HG02763 (cell line): ENCODE measurements around the gene KXD1.
"Not testable (repeated sequence)": the region's sequence is repeated elsewhere in the genome, so short reads cannot be mapped to it uniquely, and the experiment has no call there.

Experiments
- ATAC-seq: cut with Tn5 transposase; IDR thresholded peaks from one replicate; pipeline ENCODE4 v1.9.1; 2021; ENCODE audit warnings: mild to moderate bottlenecking, moderate library complexity; ENCODE audit not compliant: unreplicated experiment

The KXD1 gene

GRCh38 chr19:18599485-18599884 is 41.8 kb downstream of the KXD1 start:
- ATAC-seq = no peak

GRCh38 chr19:18600692-18601397 is 43.2 kb downstream of the KXD1 start:
- not testable (repeated sequence) for ATAC-seq

- no peak for ATAC-seq
Measured at GRCh38 chr19:18601875-18602274, 44.2 kb downstream of the KXD1 start.

- no peak for ATAC-seq
Measured at GRCh38 chr19:18603255-18603957, 45.7 kb downstream of the KXD1 start.

GRCh38 chr19:18603958-18604819 is 46.5 kb downstream of the KXD1 start:
- ATAC-seq = no peak

DNA sequence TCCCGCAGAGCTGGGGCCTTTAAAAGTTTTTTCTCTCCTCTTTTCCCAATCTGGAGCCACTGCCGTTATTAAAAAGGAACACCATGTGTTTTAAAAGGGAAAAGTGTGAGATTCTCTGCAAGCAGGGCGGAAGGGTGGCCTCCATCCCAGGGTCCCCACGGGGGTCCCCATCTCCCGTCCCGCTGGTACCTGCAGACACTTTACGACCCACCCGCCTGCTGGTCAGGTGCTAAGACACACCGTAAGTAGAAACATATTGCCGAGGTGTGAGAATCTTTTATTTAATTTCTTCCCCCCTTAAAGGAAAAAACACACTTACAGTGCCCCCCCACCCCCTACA is 47.1 kb downstream of the KXD1 start:
- no peak for ATAC-seq

GRCh38 chr19:18605196-18605545 is 47.5 kb downstream of the KXD1 start:
- no peak for ATAC-seq

- no peak for ATAC-seq
Measured at GRCh38 chr19:18605546-18606280, 48.0 kb downstream of the KXD1 start.

GRCh38 chr19:18606281-18607225 is 48.9 kb downstream of the KXD1 start, which contains the start of gene CRLF1:
CRLF1 (minus strand) TSS chr19:18606799; CDS start chr19:18606656, 143 bp downstream.
- ATAC-seq = no peak

GRCh38 chr19:18607226-18608101 is 49.8 kb downstream of the KXD1 start:
- no peak for ATAC-seq

- ATAC-seq = no peak
Measured at GRCh38 chr19:18608102-18608804, 50.6 kb downstream of the KXD1 start.

DNA sequence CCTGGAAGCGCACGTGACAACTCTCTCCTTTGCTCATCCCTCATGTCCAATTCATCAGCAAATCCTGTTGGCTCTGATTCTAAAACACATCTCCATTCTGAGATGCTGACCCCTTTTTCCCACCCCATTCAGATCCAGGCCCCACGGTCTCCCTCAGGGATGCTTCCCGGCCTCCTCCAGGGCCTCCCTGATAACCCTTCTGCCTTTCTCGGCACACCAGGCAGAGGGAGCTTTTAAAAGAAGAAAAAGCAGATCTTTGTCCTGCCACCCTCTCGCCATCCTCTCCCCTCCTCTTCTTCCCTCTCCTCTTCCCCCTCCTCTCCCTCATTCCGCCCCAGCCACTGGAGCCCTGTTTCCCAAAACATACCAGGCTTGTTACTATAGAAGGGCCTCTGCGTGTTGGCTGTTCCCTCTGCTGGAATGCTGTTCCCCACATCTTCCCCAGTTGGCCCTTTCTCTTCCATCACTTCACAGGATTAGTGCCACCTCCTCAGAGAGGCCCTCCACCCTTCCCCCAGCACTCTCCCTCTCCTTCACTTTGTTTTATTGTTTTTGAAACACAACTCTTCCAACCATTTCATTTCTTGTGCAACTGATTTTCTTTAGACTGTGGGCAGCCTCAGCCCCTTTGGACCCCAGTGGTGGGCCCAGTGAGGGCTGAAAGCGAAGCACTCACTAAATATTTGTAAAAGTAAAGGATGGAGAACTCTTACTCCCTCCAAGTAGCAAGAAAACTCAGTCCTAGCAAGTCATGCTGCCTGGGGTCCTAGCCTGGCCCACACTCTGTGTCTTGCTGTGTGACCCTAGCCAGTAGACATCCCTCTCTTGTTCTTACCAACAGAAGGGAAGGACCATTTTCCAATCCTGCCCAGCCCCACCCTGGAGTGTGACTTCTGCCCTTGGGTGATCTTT is 51.4 kb downstream of the KXD1 start:
- ATAC-seq = no peak

DNA sequence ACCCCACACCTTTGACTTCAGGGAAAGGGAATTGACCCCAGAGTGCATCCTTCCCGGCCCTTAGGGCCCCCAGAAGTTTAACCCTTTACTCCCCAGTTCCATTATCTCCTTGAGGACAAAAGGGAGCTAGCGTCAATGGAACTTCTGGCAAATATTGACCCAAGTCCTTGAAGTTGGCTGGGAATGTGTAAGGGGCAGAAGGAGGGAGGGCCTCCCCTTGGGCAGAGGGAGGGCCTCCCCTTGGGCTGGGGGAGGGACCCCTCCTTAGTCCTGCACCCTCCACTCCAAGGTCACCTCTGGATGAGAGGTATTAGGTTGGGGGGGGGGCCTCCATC is 52.0 kb downstream of the KXD1 start:
- no peak for ATAC-seq

- ATAC-seq = no peak
Measured at GRCh38 chr19:18610245-18610555, 52.5 kb downstream of the KXD1 start.

- ATAC-seq = no peak
Measured at GRCh38 chr19:18610556-18611326, 53.1 kb downstream of the KXD1 start.

- ATAC-seq = no peak
Measured at GRCh38 chr19:18611327-18612050, 53.8 kb downstream of the KXD1 start.
